C4-2B (cell line): ENCODE data around the gene ZFAND4.

Source experiments
- ZFX ChIP-seq: fragments of 450-650 bp; IDR thresholded peaks from 2 replicates; pipeline ENCODE4 v1.6.1; 2017
- TF ChIP-seq, protein P1 (sequence below): fragments of 450-650 bp; conservative IDR thresholded peaks from 2 replicates; pipeline ENCODE4 v1.5.1; 2017; ENCODE audit warnings: mild to moderate bottlenecking

DNA sequence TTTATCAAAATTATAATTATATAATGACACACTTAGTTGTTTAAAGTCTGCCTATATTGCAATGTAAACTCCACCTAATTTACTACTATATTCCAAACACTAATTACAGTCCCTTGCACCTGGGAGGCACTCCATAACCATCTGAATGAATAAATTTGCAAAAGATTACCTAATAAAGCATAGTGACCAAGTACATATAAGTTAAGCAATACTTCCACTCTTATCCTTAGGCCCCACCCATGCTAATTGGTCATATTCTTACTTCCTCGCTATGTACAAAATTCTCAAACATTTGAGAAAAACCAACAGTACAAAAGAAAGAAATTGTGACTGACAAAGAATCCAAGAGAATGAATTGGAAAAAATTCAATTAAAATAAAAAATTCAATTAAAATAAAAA lies 65.3 kb downstream of the ZFAND4 start:
- TF ChIP-seq, protein P1, sequence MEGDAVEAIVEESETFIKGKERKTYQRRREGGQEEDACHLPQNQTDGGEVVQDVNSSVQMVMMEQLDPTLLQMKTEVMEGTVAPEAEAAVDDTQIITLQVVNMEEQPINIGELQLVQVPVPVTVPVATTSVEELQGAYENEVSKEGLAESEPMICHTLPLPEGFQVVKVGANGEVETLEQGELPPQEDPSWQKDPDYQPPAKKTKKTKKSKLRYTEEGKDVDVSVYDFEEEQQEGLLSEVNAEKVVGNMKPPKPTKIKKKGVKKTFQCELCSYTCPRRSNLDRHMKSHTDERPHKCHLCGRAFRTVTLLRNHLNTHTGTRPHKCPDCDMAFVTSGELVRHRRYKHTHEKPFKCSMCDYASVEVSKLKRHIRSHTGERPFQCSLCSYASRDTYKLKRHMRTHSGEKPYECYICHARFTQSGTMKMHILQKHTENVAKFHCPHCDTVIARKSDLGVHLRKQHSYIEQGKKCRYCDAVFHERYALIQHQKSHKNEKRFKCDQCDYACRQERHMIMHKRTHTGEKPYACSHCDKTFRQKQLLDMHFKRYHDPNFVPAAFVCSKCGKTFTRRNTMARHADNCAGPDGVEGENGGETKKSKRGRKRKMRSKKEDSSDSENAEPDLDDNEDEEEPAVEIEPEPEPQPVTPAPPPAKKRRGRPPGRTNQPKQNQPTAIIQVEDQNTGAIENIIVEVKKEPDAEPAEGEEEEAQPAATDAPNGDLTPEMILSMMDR: no peak
- no peak for TF ChIP-seq ZFX
